Choroid plexus epithelial cell (primary cell): ENCODE results near the gene SPATA20.

ENCODE experiments used
- DNase-seq: peaks from one replicate; pipeline ENCODE4 v3.0.0-alpha.2; 2010; ENCODE audit warnings: low read depth
- H3K4me3 ChIP-seq: 2 replicates; pipeline ENCODE4 v1.5.1; 2011; ENCODE audit warnings: low read depth, mild to moderate bottlenecking, control low read depth, low read length, moderate library complexity
- CTCF ChIP-seq: conservative IDR thresholded peaks from 2 replicates; pipeline ENCODE4 v1.5.1; 2011; ENCODE audit warnings: low read depth, mild to moderate bottlenecking, control low read depth, inconsistent platforms, low read length, moderate library complexity

The SPATA20 gene

GRCh38 chr17:50529849-50530248 is 17.1 kb upstream of the SPATA20 start:
- no peak for TF ChIP-seq CTCF
- H3K4me3 ChIP-seq, result no peak overlapping the region
- DNase-seq, result no peak

GRCh38 chr17:50531428-50532025 is 15.4 kb upstream of the SPATA20 start:
- no peak for DNase-seq
- TF ChIP-seq CTCF, result no peak
- H3K4me3 ChIP-seq, result no peak overlapping the region

- DNase-seq, result no peak
- TF ChIP-seq CTCF, result no peak
- no peak within 1 kb of the TSS for H3K4me3 ChIP-seq
These were observed 14.4 kb upstream of the SPATA20 start, which contains the start of gene EPN3 for GRCh38 chr17:50532452-50533024. Gene EPN3, plus strand, starts transcription at chr17:50532735. Its CDS starts 3,822 bp downstream, at chr17:50536557.

- no peak for DNase-seq
- no peak overlapping the region for H3K4me3 ChIP-seq
- TF ChIP-seq CTCF, result no peak
These were observed 13.8 kb upstream of the SPATA20 start for GRCh38 chr17:50533185-50533584.

GRCh38 chr17:50533720-50534148 is 13.2 kb upstream of the SPATA20 start:
- TF ChIP-seq CTCF, result no peak
- no peak overlapping the region for H3K4me3 ChIP-seq

GRCh38 chr17:50534222-50534978 is 12.6 kb upstream of the SPATA20 start:
- peak; percentile 34 for TF ChIP-seq CTCF
- no peak for DNase-seq
- no peak overlapping the region for H3K4me3 ChIP-seq

More at GRCh38 chr17:50533720-50534148, 13.2 kb upstream of the SPATA20 start:
- peak; percentile 51 for DNase-seq
